IPS-NIHi11 (cell line): Measurements from ENCODE around the gene NXPH3.
"Not testable (repeated sequence)": the region's sequence is repeated elsewhere in the genome, so short reads cannot be mapped to it uniquely, and the experiment has no call there.

ENCODE experiments used
- DNase-seq: peaks from one replicate; pipeline ENCODE4 v3.0.0; 2012; ENCODE audit warnings: mixed read lengths, low spot score

NXPH3 gene

DNA sequence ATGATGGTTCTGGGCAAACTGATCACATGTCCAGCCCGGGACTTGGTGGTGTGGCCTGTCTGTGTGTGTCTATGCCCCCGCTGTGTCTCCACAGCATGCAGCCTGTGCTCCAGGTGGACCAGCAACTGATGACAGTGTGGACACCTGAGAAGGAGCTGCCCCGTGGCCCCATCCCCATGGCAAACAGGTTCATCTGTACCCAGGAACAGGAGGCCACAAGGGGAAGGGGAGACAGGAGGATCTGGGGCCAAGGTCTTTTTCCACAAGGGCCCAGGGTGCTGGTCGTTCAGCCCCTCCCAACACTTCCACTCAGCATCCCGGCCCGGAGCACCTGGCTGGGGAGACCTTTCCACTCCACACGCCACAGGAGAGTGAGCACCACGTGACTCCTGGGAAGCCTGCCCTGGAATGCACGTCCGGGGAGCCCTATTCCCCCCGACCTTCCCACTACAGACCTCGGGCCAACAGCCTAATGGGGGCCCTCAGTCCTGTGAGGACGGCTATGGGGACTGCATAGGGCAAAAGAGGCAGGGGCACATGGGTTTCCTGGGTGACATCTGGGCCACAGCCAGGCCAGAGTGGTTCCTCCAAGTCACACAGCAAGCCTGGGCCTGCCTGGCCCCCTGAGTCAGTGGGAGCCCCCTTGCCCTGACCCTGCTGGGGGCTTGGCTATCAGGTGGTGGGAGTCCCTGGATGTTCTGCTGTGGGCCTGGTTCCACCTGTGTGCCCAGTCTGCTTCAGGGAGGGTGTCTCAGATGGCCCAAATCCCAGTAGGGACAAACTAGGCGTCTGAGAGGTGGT, 20.8 kb upstream of the NXPH3 start:
- no peak for DNase-seq

GRCh38 chr17:49555495-49556222, 20.0 kb upstream of the NXPH3 start:
- no peak for DNase-seq

DNA sequence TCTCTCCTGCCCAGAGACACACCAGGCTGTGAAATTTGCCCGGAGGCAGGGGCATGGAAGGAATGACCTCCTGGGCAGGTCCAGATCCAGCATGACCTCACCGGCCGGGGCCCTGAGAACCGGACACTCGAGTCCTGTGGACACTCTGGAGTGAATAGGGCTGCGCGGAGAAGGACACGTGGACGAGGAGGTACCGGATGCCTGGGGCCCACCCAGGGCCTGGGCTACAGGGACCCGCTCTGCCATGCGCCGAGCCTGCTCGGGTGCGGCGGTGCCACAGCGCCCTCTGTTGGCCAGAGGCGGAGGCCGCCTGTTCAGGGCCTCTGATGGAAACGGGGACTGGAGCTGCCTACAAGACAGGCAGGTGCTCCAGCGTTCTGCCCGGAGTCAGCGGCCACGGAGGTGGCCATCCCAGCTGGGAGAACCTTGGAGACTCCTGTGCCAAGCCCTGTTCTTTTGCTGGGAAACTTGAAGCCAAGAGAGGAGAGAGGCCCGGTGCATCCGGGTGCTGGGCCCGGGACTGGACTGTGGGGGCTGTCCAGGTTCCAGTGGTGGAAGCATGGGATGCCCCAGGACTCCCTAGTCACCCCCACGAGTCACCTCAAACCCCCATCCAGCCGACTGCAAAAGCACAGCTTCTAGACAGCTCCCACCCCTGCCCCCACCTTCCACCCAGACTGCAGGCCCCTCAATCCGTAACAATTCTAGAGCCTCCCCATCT, 19.3 kb upstream of the NXPH3 start:
- peak; percentile 97 for DNase-seq

- DNase-seq, result peak; percentile 73
Measured at GRCh38 chr17:49557312-49558024, 18.2 kb upstream of the NXPH3 start.

- DNase-seq, result no peak
Measured at GRCh38 chr17:49564638-49565037, 11.0 kb upstream of the NXPH3 start.

DNA sequence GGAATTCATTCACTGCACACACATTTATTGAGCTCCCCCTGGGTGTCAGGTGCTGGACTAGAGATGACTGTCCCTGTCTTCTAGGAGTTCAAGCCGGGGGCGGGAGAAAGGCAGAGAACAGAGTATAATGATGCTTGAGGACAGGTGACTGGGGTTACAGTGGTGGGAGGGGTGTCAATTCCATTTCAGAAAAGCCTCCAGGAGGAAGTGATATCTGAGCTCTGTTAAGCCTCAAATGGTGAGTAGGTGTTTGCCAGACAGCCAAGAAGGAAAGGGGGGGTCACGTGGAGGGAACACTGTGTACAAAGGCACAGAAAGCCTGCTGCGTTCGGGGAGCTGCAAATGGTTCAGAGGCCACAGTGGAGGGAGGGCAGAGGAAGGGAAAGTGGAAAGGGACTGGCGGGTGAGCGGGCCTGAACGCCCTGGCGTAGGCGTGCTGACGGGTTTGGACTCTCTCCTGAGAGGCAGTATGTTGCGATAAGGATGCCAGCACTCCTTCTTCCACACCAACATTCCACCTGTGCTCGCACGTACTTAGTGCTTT, 9.7 kb upstream of the NXPH3 start:
- no peak for DNase-seq

DNA sequence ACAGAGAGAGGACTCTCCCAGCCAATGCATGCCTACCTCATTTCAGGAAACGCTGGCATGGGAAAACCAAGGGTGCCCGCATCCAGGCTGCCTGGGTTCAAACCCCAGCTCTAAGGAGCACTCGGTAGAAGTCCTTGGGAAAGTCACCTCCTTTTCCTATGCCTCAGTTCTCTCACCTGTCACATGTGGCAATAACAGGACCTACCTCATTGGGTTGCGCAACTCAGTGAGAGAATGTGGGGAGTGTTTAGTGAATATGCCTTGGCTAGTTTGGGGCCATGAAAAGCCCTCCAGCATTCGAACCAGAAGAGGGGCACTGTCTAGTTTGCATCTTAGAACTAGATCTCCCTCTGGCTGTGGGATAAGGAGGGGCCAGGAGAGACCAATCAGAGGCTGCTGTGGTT, 9.0 kb upstream of the NXPH3 start:
- no peak for DNase-seq

GRCh38 chr17:49567104-49567521, 8.6 kb upstream of the NXPH3 start:
- no peak for DNase-seq

- peak; percentile 78 for DNase-seq
Measured at GRCh38 chr17:49567871-49568694, 7.6 kb upstream of the NXPH3 start.

DNA sequence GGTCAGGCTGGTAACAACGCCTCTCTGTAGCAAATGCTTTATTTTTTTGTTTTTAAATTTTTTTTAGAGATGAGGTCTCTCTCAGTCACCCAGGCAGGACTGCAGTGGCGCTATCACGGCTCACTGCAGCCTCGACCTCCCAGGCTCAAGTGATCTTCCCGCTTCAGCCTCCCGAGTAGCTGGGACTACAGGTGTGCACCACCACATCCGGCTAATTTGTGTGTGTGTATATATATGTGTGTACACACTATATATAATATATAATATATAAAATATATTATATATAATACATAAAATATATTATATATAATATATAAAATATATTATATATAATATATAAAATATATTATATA, 7.0 kb upstream of the NXPH3 start:
- DNase-seq, result not testable (repeated sequence)

GRCh38 chr17:49570540-49571242, 5.0 kb upstream of the NXPH3 start:
- no peak for DNase-seq

DNA sequence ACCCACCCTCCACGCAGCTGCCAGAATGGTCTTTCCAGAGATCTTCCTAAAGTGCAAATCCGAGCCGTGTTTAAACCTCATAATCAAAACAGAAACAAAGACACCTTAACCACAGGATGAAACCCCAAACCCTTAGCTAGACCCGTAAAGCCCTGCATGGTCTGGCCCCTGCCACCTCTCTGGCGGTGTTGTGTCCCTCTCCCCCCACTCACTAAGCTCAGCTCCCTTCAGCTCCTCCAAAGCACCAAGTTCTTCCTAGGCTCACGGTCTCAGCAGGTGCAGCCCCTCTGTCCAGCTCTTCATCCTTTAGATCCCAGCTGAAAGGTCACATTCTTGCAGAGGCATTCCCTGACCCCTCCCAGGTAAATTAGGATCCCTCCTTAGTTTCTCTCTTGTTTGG, 4.4 kb upstream of the NXPH3 start:
- no peak for DNase-seq

GRCh38 chr17:49571764-49572163, 3.9 kb upstream of the NXPH3 start:
- DNase-seq, result no peak

DNA sequence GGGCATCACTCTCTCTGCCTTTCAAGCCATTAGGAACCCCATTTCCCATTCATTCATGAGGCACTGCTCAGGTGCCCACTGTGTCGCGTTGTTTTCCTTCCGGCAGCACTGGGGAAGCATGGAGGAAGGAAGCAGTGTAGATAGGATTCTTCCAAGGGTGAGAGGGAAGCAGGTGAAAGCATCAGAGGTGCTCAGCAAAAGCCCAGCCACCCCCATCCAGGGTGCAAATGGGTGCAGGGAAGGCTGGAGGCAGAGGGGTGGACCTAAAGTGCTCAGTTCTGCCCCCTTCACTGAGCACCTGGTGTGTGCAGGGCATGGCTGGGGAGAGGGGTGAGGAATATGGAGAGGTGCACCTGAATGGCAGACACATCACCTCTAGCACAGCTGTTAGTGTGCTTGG, 3.4 kb upstream of the NXPH3 start:
- no peak for DNase-seq

DNA sequence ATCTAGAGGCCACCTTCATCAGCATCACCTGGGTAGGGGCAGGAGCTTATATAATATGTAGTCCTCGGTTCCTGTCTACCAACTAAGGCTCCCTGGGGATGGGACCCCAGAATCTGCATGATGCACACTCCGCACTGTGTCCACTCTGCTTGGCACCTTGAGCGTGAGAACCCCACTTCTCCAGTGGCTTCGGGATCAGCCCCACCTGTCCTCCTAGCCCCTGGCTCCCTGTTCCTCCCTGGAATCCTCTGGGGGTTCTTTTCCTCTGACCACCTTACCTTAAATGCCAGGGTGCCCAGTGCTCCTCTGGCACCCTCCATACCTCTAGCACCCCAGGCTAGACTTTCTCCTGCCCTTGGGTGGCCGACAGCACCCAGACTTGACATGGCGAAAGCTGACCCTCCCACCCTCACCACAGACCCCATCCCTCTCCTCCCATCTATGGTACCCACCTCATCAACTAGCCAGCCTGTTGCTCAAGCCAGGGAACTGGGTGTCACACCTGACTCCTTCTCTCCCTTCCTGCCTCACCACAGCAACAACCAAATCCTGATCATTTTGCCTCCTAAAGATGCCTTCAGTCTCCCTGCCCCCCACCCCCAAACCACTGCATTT, 2.8 kb upstream of the NXPH3 start:
- no peak for DNase-seq

- DNase-seq, result no peak
Measured at GRCh38 chr17:49573510-49574322, 2.0 kb upstream of the NXPH3 start.

- DNase-seq, result no peak
Measured at GRCh38 chr17:49574323-49574781, 1.3 kb upstream of the NXPH3 start.

DNA sequence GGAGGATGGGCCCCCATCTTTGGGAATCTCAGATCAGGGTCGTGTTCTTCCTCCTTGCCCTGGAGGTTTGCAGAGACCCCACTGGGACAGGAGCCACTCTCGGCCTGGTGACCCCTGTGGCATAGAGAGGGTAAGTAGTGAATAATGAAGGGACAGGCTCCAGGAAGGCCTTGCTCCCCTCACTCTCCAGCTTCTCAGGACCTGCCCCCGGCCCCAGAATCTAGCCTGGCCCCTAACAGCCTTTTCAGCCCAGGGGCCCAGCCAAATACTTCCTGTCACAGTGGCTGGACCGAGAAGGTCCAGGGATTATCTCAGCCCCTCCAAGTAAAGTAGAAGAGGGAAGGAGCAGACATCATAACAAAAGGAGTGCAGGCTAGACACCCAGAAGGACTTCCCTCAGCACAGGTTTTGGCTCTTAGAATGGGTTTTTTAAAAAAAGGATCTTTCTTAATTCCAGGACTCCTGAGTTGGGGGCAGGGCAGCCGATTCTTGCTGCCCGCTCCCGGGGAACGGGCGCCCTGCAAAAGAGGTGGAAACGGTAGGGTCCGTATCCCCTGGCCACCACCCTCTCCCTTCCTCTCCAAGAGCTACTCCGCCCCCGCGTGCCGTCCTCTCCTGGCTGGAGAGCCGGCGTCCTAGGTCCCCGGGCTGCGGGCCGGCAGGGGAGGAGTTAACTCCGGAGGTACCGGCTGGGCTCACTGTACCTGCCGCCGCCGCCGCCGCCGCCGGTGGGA, 559 bp upstream of the NXPH3 start:
- DNase-seq, result no peak
